ENCODE measurements around the gene ZFPL1.
A peak's percentile ranks its signal among the peaks of the same experiment; 100 is the strongest.

Gene ZFPL1

DNA sequence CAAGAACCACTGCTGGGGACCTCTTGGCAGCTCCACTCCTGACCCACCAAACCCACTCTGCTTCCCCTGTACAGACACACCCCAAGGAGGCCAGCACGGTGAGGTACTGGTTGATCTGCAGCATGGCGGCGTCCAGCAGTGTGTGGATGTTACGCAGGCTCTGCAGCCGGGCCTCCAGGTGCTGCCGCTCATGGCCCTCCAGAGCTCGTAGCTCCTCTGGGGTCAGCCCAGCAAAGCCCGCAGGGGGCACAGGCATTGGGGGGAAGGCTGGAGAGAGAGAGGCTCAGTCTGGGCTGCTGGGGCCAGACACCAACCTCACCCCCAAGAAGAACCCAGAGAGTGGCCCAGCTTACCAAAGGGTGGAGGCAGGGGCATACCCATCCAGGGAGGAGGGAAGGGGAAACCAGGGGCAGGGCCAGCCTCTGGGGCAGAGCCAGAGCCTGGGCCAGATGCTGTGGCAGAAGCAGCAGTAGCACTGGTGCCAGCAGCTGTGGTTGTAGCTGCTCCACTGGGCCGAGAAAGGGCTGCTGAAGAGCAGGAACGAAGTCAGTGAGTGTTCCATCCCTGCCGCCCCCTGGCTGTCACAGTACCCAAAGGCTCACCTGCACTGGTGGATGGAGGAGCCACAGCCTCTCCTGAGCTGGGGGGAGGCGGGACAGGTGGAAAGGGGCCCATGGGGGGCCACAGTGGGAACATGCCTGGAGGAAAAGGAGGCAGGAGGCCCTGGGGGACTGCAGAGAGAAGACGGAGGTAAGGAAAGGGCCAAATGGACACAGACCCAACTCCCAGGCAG is 45.8 kb downstream of the ZFPL1 start:
- no peak for DNase-seq (ENCODE audit: low spot score)

DNA sequence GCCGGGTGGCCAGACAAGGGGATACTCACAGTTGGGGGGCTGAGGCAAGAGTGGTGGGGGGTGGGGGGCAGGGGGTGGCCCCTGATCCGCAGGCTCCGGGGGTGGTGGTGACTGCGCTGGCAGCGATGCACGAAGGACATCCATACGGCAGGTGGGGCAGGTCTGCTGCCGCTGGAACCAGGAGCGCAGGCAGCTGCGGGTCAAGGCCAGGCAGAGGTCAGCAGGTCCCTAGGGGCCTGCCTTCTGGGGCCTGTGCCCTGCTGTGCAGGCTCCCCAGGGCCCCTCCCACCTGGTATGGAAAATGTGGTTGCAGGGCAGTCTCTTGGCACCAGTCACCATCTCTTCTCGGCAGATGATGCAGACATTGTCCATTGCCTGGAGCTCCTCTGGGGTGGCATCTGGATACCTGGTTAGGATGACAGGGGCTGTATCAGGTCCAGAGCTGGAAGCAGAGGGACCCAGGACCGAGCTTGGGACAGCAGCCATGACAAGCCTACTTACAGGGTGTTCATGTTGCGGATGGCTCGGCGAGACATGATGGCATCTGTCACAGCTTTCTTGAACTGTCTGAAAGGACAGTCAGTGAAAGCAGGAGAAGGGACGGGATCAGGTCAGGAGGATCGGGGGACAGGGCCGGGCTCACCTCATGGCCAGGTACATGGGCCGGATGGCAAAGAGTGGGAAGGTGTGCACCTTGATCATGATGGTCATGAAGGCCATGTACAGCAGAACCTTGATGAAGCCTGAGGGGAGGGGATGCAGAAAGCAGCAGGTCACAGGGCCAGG is 46.8 kb downstream of the ZFPL1 start:
- no peak for DNase-seq (ENCODE audit: low spot score)

DNA sequence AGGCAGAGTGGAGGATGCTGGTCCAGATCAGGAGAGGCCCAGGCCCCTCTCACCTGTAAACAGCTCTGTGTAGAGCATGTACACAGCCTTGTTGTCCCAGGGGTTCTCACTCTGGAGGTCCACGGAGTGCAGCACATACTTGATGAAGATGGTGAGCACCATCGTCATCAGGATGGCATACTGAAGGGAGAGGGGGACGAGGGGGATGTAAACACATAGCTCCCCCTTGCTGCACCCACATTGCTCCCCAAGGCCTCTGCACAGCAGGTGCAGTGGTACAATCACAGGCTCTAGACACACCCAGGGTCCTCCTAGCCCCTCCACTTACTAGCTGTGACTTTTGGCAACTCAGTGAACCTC is 47.4 kb downstream of the ZFPL1 start:
- no peak for DNase-seq (ENCODE audit: low spot score)

DNA sequence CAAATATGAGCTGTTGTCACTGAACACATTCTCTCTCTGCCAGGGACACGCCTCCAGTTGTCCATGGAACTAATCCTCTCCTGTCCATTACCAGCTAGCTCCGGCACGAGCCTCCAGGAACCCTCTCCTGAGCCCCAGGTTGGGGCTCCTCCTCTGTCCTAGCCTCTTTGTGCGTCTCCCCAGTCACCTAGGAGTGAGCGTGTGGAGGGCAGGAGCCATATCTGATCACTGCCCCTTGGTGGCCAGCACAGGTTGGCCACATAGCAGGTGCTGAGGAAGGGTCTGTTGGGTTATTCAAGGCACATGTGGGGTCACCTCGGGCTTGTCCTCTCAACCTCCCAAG is 47.8 kb downstream of the ZFPL1 start:
- no peak for DNase-seq (ENCODE audit: low spot score)

DNA sequence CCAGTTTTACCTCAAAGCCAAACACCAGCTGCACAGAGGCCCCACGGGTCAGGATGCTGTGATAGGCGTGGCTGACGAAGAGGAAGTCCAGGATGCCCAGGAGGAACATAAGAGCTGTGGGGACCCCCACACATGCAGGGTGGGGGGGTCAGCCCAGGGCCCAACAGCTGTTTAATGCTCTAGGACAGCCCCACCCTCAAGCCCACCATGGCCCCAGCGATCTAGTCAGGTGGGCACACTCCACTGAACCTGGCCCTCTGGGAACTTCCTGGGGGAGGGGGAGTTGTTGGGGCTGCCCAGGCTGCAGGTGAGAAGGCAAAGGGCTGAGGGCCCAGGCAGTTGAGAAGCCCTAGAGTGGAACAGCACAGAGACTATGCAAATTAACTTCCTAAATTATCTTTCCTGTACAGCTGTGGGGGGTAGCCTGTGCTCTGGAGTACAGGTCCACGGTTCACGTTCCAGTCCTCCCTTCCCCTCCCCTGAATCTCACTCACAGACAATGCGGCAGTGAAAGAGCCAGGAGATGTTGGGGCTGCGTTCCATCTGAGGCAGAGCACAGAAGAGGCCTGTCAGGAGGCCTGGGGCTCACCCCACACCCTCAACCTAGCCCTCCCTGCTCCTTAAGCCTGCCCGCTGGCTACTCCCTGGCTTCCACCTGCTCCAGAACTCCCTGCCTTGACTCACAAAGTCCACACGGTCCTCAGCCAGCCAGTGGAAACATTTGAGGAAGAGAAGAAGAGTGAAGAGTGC is 48.4 kb downstream of the ZFPL1 start:
- DNase-seq (ENCODE audit: low spot score): no peak

DNA sequence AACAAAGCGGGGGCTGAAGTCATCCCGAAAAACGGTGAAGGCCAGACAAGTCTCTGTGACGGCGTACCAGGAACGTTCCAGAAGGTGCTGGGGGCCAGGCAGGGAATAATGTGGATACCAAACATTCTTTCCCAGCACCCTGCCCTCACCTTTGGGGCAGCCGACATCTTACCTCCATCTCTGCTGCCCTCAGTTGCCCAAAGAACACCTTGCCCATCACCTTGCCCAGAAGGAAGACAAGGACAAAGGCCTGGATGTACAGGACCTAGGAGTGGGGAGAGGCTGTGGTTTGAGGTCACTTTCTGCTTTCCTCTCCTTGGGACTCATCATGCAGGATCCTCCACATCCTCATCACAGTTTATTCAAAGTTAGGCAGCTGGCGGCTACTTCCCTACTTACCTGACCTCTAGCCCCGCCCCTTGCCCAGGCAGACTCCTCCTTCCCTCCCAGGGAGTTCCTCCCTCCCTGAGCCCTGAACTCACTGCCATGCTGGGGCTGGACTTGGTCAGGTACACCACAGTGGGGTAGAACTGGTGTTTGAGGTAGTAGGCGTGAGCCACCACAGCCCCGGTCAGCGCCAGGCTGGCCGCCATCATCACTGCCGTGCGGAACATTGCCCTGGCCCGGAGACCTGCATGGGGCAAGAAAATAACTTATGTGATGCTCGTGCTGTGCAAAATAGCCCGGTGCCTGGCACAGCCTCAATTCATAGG is 49.1 kb downstream of the ZFPL1 start:
- DNase-seq (ENCODE audit: low spot score): no peak

DNA sequence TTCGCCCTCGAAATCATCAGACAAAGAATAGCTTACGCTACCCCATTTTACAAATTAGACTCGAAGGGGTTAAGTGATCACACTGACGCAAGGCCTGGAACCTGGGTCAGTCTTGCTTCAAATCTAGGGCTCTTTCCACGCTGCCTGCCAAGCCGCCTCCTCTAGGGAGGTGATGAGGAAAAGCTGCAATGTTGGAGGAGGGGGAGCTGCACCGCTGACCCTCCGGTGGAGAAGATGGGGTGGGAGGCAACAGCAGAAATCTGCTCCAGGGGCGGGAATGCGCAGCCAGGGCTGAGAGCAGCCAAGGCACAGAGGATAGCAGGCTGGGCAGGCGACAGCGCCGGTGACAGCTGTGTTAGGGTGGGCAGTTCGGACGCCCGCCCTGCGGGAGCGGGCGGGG is 49.7 kb downstream of the ZFPL1 start:
- DNase-seq (ENCODE audit: low spot score): no peak

DNA sequence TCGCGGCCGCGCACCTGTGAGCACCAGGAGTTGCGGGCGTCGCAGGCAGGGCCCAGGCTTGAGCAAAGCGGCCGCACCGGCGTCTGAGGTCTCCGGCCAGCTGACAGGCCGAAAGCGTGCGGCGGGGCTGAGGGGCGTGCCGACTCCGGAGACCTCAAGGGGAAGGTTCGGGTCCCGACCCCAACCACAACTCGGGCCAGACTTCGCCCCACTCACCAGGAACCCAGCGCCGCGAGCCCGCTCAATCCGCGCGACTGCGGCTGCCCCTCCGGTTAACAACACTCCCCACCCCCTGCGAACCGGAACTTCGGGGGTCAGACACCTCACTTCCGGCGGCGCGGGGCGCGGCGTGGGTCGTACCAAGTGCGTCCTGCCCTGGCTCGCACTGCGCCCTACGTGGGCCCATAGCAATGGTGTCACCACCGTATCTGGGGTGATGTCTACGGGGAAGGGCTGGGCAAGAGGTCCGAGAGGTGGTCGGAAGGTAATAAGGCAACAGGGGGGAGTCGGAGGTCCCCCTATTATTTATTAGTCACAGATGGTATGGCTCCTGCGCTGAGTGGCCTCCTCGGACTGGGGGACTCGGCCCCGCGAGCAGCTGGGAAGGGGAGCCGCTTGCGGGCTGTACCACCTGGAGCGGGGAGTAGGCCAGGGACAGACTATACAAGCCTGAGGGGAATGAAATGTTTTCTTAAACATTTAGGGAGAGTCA is 50.4 kb downstream of the ZFPL1 start, which contains the start of gene SYVN1:
Gene SYVN1, minus strand, starts transcription at position 280 of the 712 bp plus-strand sequence. CDS start 918 bp downstream, outside the sequence.
- DNase-seq (ENCODE audit: low spot score): peak; percentile 87

DNA sequence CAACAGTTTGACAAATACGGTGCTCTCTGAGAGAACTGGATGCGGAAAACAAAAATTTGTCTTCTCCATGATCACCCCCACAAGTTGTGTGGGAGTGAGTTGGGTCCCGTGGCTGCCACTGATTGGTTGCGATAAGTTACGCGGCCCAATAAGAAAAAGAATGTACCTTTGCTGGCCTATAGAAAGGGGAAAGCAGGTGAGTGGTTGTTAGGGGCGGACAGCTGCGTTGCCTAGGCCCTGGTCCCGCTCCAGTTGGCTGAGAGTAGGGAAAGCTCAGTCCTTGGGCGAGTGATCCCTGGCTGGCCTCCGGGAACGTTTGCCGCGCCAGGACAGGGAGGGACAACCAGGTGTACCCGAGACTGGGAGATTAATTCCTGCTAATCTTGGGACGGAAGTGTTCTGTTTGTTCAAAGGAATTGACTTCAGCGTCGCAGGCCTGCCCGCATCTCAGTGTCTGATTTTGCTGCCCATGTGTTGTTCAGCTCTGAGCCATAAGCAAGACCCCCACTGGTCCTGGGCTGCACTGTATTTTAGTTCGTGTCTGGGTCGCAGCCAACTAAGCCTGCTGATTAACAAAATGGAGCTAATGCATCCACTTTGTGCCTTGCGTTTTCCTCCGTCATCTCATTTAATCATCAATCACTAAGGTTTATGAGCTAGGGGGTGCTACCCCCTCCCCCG is 51.1 kb downstream of the ZFPL1 start:
- peak; percentile 98 for DNase-seq (ENCODE audit: low spot score)

DNA sequence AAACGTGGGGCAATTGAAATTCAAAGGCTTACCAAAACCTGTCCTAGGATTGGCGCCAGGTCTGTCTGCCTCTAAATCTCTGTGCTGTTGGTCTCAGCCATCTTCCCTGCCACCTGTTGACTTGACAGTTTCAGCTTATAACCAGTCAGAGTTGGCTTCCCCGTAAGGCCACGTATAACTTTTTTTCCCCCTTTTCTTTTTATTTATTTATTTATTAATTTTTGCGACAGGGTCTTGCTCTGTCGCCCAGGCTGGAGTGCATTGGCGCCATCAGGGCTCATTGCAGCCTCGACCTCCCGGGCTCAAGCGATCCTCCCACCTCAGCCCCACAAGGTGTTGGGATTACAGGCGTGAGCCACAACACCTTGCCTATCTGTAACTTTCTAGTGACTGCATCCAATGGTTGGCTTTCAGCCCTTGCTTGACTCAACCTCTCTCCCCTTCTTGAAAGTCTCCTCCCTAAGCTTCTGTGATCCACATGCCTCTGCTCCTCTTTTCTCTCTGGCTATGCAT is 51.7 kb downstream of the ZFPL1 start:
- DNase-seq (ENCODE audit: low spot score): no peak

DNA sequence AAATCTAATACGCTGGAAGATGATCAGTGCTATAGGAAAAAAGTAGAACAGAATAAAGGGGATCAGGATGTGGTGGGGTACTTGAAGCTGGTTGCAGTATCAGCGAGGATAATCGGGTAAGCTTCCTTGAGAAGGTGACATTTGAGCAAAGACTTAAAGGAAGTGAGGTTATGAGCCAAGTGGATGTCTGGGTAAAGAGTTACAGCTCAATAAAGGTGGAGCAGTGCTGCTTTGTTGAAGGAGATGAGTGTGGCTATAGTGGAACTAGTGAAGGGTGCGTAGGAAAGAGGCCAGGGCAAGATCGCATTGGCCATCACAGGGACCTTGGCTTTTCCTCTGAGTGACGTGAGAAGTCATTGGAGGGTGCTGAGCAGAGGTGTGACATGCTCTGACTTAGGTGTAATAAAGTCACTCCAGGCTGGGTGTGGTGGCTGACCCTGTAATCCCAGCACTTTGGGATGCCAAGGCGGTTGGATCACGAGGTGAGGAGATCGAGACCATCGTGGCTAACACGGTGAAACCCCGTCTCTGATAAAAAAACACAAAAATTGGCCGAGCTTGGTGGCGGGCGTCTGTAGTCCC is 52.6 kb downstream of the ZFPL1 start:
- DNase-seq (ENCODE audit: low spot score): no peak
